SH-SY5Y (cell line): Measurements from ENCODE around the gene DACH1.

Source experiments
- GATA2 ChIP-seq: IDR thresholded peaks from 2 replicates; pipeline ENCODE4 v1.6.1; 2011; ENCODE audit warnings: mild to moderate bottlenecking, low read depth, low read length
- GATA3 ChIP-seq: IDR thresholded peaks from 2 replicates; pipeline ENCODE4 v1.6.1; 2011; ENCODE audit warnings: low read depth, mild to moderate bottlenecking, low read length, moderate library complexity

- TF ChIP-seq GATA3 (no peak), GATA2 (no peak)
Measured at GRCh38 chr13:71489041-71489440, 378.0 kb downstream of the DACH1 start.
